ENCODE data around the gene GNPNAT1. TPM values are rescaled to one million over a fixed set of nuclear protein-coding genes. Genes with fewer than 3 reads are reported as not detected.

Gene GNPNAT1
- polyA plus RNA-seq, 1 of the 3 experiments (the other 2 are of a cell fraction) = 15.2 TPM

DNA sequence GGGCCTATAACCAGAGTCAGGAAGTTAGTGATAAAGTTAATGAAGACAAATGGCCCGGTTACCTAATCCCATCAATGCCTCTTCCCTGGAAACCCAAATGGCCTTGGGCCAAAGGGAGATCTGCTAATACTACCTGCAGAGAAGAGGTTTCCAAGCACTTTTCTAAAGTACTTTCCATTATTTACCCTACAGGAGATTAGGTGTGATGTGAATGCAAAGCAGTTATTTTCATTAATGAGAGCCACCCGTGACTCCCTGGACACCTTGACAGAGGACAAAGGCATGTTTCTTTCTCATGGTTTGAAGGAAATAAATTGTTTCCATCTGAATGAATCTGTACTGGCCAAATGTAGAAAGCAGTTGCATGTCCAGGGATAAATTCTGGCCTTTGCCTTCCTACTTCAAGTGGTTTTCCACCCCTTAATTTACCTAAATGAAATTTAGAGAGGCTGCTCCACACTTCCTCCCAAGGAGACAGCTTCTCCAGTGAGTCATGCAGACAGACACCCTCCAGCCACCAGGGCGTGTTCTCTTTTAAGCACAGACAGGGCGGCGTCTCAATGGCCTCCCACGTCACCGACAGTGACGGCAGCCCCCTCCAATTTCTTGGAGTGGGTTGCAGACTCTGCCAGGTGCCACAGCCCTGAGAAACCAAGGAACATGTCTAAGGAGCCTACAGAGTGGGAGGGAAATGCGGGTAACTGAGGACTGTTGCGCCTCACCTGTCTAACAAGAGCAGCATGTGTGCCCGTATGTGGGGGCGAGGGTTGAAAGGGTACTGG is 43.9 kb upstream of the GNPNAT1 start (continued):
- TF ChIP-seq TCF12 (IDR thresholded peaks at IDR 0.05) = peak; percentile 59
- TF ChIP-seq RXRA (IDR thresholded peaks at IDR 0.05; ENCODE audit: borderline replicate concordance, low read depth) = no peak
- TF ChIP-seq FOXM1 (IDR thresholded peaks at IDR 0.05; ENCODE audit: low read depth) = no peak
- peak; percentile 11; the same call in 1 of the 2 replicates for TF ChIP-seq IRF3 (IDR thresholded peaks at IDR 0.05; ENCODE audit: low read depth, low read length)
- TF ChIP-seq GATA2 (CRISPR knock-in tag; IDR thresholded peaks at IDR 0.05) = peak; percentile 55; the same call in 1 of the 2 replicates
- TF ChIP-seq SMC3 (IDR thresholded peaks at IDR 0.05; ENCODE audit: low read depth, low read length) = no peak
- no peak for TF ChIP-seq MXI1 (IDR thresholded peaks at IDR 0.05; ENCODE audit: low read depth, low read length)
- TF ChIP-seq NRF1 (IDR thresholded peaks at IDR 0.05; ENCODE audit: low read depth, low read length) = no peak
- TF ChIP-seq, protein P1, sequence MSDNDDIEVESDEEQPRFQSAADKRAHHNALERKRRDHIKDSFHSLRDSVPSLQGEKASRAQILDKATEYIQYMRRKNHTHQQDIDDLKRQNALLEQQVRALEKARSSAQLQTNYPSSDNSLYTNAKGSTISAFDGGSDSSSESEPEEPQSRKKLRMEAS (IDR thresholded peaks at IDR 0.05; ENCODE audit: low read depth) = peak; percentile 27; the same call in 1 of the 2 replicates
- no peak for TF ChIP-seq YY1 (IDR thresholded peaks at IDR 0.05; ENCODE audit: low read depth)

GRCh38 chr14:52834440-52834842 is 43.0 kb upstream of the GNPNAT1 start:
- no peaks in the 10 kb centered on the region for H3K79me2 ChIP-seq (ENCODE audit: insufficient read depth)
- peak overlapping the region; percentile 92 to 95 for H3K27ac ChIP-seq (ENCODE audit: low read depth in 2 of 2, low read length in 1 of 2)
- H4K20me1 ChIP-seq (ENCODE audit: insufficient read depth) = no peaks in the 10 kb centered on the region
- H3K9me3 ChIP-seq = no peaks in the 10 kb centered on the region
- ChIA-PET POLR2A (no interaction called here), CTCF (interaction anchor here (0.6 to 1.9 kb wide), 9 partner anchors 9 to 471 kb away, joined by 3 to 6 read pairs (median 3); no protein-coding TSS in a partner anchor)
- DNase-seq = peak; percentile 38
- no peaks in the 10 kb centered on the region for H3K27me3 ChIP-seq (ENCODE audit: insufficient read depth)
- H3K9ac ChIP-seq = peak overlapping the region; percentile 51; the same call in 1 of the 2 replicates
- H3K4me1 ChIP-seq (ENCODE audit: control insufficient read depth in 1 of 2, insufficient read depth in 2 of 2, low read depth in 1 of 2, low read length in 1 of 2) = peaks cover 30 to 43% of the 10 kb centered on the region in 2 experiments
- peak; percentile 84 for TF ChIP-seq TCF12 (IDR thresholded peaks at IDR 0.05)
- peak; percentile 96 for TF ChIP-seq JUND (IDR thresholded peaks at IDR 0.05)
- TF ChIP-seq MXI1 (IDR thresholded peaks at IDR 0.05; ENCODE audit: low read depth, low read length) = no peak
- no peak for TF ChIP-seq SIN3A (IDR thresholded peaks at IDR 0.05; ENCODE audit: borderline replicate concordance, low read depth, low read length)
- TF ChIP-seq FOSL2 (IDR thresholded peaks at IDR 0.05; ENCODE audit: borderline replicate concordance, low read depth) = peak; percentile 88
- peak; percentile 51 for TF ChIP-seq RCOR1 (IDR thresholded peaks at IDR 0.05; ENCODE audit: low read length)
- TF ChIP-seq YY1 (IDR thresholded peaks at IDR 0.05; ENCODE audit: low read depth) = peak; percentile 73; the same call in 1 of the 2 replicates
- TF ChIP-seq POLR2AphosphoS5 (IDR thresholded peaks at IDR 0.05; ENCODE audit: low read depth, low read length) = peak; percentile 57; the same call in 1 of the 2 replicates
- TF ChIP-seq NFIC (IDR thresholded peaks at IDR 0.05; ENCODE audit: borderline replicate concordance) = peak; percentile 51; the same call in 1 of the 2 replicates
- peak; percentile 57 for TF ChIP-seq GATA2 (CRISPR knock-in tag; IDR thresholded peaks at IDR 0.05)
- TF ChIP-seq RXRA (IDR thresholded peaks at IDR 0.05; ENCODE audit: borderline replicate concordance, low read depth) = peak; percentile 31; the same call in 1 of the 2 replicates
- peak; percentile 86 for TF ChIP-seq EP300 (IDR thresholded peaks at IDR 0.05; ENCODE audit: borderline replicate concordance in 1 of 2, low read depth in 1 of 2, low read length in 1 of 2)
- TF ChIP-seq ZBTB33 (IDR thresholded peaks at IDR 0.05; ENCODE audit: borderline replicate concordance, low read depth) = peak; percentile 68; the same call in 1 of the 2 replicates
- peak; percentile 60; the same call in 1 of the 2 replicates for TF ChIP-seq TEAD4 (IDR thresholded peaks at IDR 0.05; ENCODE audit: borderline replicate concordance, insufficient read depth)
- TF ChIP-seq PBX3 (IDR thresholded peaks at IDR 0.05) = peak; percentile 79
- no peak for TF ChIP-seq NRF1 (IDR thresholded peaks at IDR 0.05; ENCODE audit: low read depth, low read length)
- no peak overlapping the region for H3K4me2 ChIP-seq
- H3K4me3 ChIP-seq (ENCODE audit: low read depth in 2 of 2, low read length in 1 of 2) = no peak overlapping the region
- H3F3A ChIP-seq (replicated peaks; ENCODE audit: insufficient read depth) = peaks cover 36% of the 10 kb centered on the region
- H2AFZ ChIP-seq (ENCODE audit: low read depth) = no peak overlapping the region
- H3K36me3 ChIP-seq (replicated peaks in 1 of 2; ENCODE audit: control insufficient read depth in 1 of 2, insufficient read depth in 2 of 2, low read length in 1 of 2) = no peaks in the 10 kb centered on the region
- WGBS (ENCODE audit: low lambda C conversion rate) = 0% methylated on average over 1 of the region's 1 CpG
- H3K9me2 ChIP-seq = no peaks in the 10 kb centered on the region

Measured in SK-N-SH (cell line).